Urinary bladder (tissue), 4 donors: ENCODE measurements around the gene MRPL53. TPM values are rescaled to one million over a fixed set of nuclear protein-coding genes. Genes with fewer than 3 reads are reported as not detected.

Source experiments
- DNase-seq: peaks from one replicate; pipeline ENCODE4 v3.0.0-alpha.2; 2015; ENCODE audit errors: extremely low spot score
- H3K27ac ChIP-seq: one replicate; pipeline ENCODE4 v1.5.1; 2013; ENCODE audit warnings: low read depth, mild to moderate bottlenecking, moderate library complexity
- H3K36me3 ChIP-seq: one replicate; pipeline ENCODE4 v1.6.1; 2013; ENCODE audit warnings: mild to moderate bottlenecking, moderate library complexity; ENCODE audit not compliant: insufficient read depth
- H3K4me1 ChIP-seq: one replicate; pipeline ENCODE4 v1.6.1; 2013; ENCODE audit warnings: mild to moderate bottlenecking, moderate library complexity; ENCODE audit not compliant: insufficient read depth
- H3K4me3 ChIP-seq: one replicate; pipeline ENCODE4 v1.5.1; 2013; ENCODE audit warnings: low read depth, low read length
- WGBS: extraction: QIAGEN DNeasy Blood & Tissue Kit; methylation state at CpG from one replicate; pipeline ENCODE4 v1.1.7; 2013; 5-methylcytosine and 5-hydroxymethylcytosine counted together
- polyA plus RNA-seq: library from polyadenylated mRNA; stranded (reverse); fragments of 200-250 nt; gene quantifications from one replicate; pipeline ENCODE4 v1.2.3, GENCODE V29; 2013
- total RNA-seq: library from RNA; depleted of rRNA; stranded (reverse); fragments of >200 nt; gene quantifications from one replicate; pipeline ENCODE4 v1.2.3, GENCODE V29; 2014
- donor health status: healthy with polysubstance abuse.
- donor health status: healthy.

The MRPL53 gene
- total RNA-seq (14.0 TPM), polyA plus RNA-seq (75.2 TPM)

GRCh38 chr2:74472086-74472944, at the start of gene MRPL53:
TSS of gene MRPL53 (minus strand) at chr2:74472680. CDS start at chr2:74472660, 20 bp downstream.
- DNase-seq: peak; percentile 93
- peak within 1 kb of the TSS; percentile 45 for H3K4me3 ChIP-seq
- peak within 1 kb of the TSS; percentile 77 for H3K27ac ChIP-seq
- H3K4me1 ChIP-seq: peaks cover 2% of the 10 kb centered on the region
- WGBS: under 1% methylated on average over 66 of the region's 66 CpGs
- peaks cover 2% of the 10 kb centered on the region for H3K36me3 ChIP-seq

- H3K36me3 ChIP-seq: no peaks in the 10 kb centered on the region
- WGBS: 57% methylated on average over 13 of the region's 13 CpGs
- H3K4me1 ChIP-seq: peaks cover 3% of the 10 kb centered on the region
- no peak overlapping the region for H3K27ac ChIP-seq
- H3K4me3 ChIP-seq: peak overlapping the region; percentile 22
- DNase-seq: no peak
Observed at GRCh38 chr2:74516650-74517049, 44.2 kb upstream of the MRPL53 start.

GRCh38 chr2:74515981-74516633, 43.6 kb upstream of the MRPL53 start:
- no peak for DNase-seq

GRCh38 chr2:74515271-74515980, 42.9 kb upstream of the MRPL53 start:
- Histone ChIP-seq H3K4me1 (peaks cover 3% of the 10 kb centered on the region), H3K27ac (no peak overlapping the region), H3K36me3 (no peaks in the 10 kb centered on the region), H3K4me3 (peak overlapping the region; percentile 22)
- WGBS: 4% methylated on average over 60 of the region's 60 CpGs
- no peak for DNase-seq

More at GRCh38 chr2:74515981-74516633, 43.6 kb upstream of the MRPL53 start:
- H3K36me3 ChIP-seq: no peaks in the 10 kb centered on the region
- H3K4me3 ChIP-seq: peak overlapping the region; percentile 22
- H3K27ac ChIP-seq: no peak overlapping the region
- peaks cover 3% of the 10 kb centered on the region for H3K4me1 ChIP-seq
- WGBS: 2% methylated on average over 72 of the region's 72 CpGs

GRCh38 chr2:74514368-74515270, 42.1 kb upstream of the MRPL53 start, which contains the start of gene TLX2:
TSS of gene TLX2 (plus strand) at chr2:74514450. CDS start at chr2:74514807, 357 bp downstream.
- H3K27ac ChIP-seq: no peak within 1 kb of the TSS
- H3K4me3 ChIP-seq: no peak within 1 kb of the TSS
- DNase-seq: no peak
- H3K4me1 ChIP-seq: peaks cover 3% of the 10 kb centered on the region
- H3K36me3 ChIP-seq: no peaks in the 10 kb centered on the region
- WGBS: 3% methylated on average over 82 of the region's 82 CpGs

GRCh38 chr2:74513605-74514367, 41.3 kb upstream of the MRPL53 start:
- Histone ChIP-seq H3K4me1 (peaks cover 3% of the 10 kb centered on the region), H3K27ac (no peak overlapping the region), H3K36me3 (no peaks in the 10 kb centered on the region), H3K4me3 (no peak overlapping the region)
- no peak for DNase-seq
- WGBS: 4% methylated on average over 52 of the region's 52 CpGs

GRCh38 chr2:74512744-74513604, 40.5 kb upstream of the MRPL53 start:
- H3K27ac ChIP-seq: no peak overlapping the region
- H3K4me3 ChIP-seq: no peak overlapping the region
- DNase-seq: no peak
- no peaks in the 10 kb centered on the region for H3K36me3 ChIP-seq
- peaks cover 3% of the 10 kb centered on the region for H3K4me1 ChIP-seq
- WGBS: 4% methylated on average over 36 of the region's 36 CpGs

- H3K36me3 ChIP-seq: no peaks in the 10 kb centered on the region
- no peak for DNase-seq
- H3K27ac ChIP-seq: no peak overlapping the region
- 30% methylated on average over 11 of the region's 11 CpGs for WGBS
- peaks cover 3% of the 10 kb centered on the region for H3K4me1 ChIP-seq
- H3K4me3 ChIP-seq: no peak overlapping the region
Observed at GRCh38 chr2:74511104-74511989, 38.9 kb upstream of the MRPL53 start.

- 75% methylated on average over 4 of the region's 4 CpGs for WGBS
- Histone ChIP-seq H3K4me1 (peaks cover 3% of the 10 kb centered on the region), H3K36me3 (no peaks in the 10 kb centered on the region), H3K4me3 (no peak overlapping the region), H3K27ac (no peak overlapping the region)
- no peak for DNase-seq
Observed at GRCh38 chr2:74510272-74510671, 37.8 kb upstream of the MRPL53 start.

GRCh38 chr2:74507926-74508520, 35.5 kb upstream of the MRPL53 start:
- DNase-seq: no peak
- WGBS: 10% methylated on average over 38 of the region's 38 CpGs
- peak overlapping the region; percentile 54 for H3K4me3 ChIP-seq
- H3K4me1 ChIP-seq: no peaks in the 10 kb centered on the region
- H3K36me3 ChIP-seq: no peaks in the 10 kb centered on the region
- peak overlapping the region; percentile 65 for H3K27ac ChIP-seq
